Measurements from ENCODE around the gene SEMA4F.
A peak's percentile ranks its signal among the peaks of the same experiment; 100 is the strongest.

The SEMA4F gene

GRCh38 chr2:74670263-74670662, 16.2 kb downstream of the SEMA4F start:
- DNase-seq = no peak

- DNase-seq = no peak
Observed at GRCh38 chr2:74671479-74671878, 17.4 kb downstream of the SEMA4F start.

DNA sequence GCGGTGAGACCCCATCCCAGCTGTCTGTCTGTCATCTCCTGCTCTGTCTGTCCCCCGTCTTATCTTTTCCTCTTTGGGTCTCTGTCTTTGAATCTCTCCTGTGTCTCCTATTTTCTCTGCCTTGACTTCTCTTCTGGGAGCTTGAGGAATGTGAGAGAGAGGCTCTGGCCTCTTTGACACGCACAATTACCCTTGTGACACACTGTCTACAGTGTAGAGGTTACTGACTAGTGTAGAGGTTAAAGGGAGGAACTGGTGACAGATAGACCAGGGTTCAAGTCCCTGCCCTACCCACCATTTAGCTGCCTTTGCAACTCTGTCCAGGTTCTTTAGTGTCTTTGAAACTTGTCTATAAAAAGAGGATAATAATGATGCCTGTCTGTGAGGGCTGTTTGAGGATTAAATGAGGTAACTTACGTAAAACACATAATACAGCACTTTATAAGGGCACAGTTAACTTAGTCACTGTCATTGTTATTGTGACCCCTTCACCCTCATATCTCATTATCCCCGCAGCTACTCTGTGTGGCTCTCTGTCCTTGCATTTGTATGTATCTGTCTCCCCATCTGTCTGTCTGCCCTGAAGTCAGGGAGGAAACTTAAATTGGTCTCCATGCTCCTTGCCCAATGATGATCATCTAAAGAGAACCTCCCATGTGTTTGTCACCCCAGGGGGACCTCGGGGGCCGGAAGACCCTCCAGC, 19.9 kb downstream of the SEMA4F start:
- DNase-seq = no peak

DNA sequence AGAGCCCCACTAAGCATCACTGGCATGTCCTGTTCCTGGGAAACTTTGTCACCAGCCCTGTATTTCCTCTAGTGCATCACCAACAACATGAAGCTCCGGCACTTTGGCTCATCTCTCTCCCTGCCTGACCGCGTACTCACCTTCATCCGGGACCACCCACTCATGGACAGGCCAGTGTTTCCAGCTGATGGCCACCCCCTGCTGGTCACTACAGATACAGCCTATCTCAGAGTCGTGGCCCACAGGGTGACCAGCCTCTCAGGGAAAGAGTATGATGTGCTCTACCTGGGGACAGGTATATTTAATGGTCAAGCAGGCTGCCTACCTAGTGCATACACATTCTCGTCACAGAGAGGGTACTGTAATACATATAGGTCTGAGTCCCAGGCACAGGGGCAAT, 21.0 kb downstream of the SEMA4F start:
- no peak for DNase-seq

DNA sequence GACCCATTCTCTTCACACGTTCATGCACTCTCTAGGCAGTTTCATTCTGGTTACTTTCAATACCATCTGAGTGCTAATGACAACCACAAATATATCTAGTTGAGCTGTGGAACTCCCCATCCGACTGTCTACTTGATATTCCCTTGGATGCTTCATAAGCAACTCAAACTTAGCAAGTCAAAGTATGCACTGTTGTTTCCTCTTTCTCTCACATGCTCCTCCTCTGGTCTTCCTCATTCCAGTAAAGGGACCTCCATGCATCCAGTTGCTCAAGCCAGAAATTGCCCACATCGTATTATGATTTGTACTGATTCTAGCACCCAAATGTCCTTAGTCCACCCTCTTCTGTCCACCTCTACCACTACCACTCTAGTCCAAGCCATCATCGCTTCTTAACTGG, 22.3 kb downstream of the SEMA4F start:
- no peak for DNase-seq

GRCh38 chr2:74679615-74680014, 25.6 kb downstream of the SEMA4F start:
- no peak for DNase-seq

GRCh38 chr2:74682501-74682900, 28.5 kb downstream of the SEMA4F start:
- no peak for DNase-seq

- no peak for DNase-seq
Observed at GRCh38 chr2:74685408-74685807, 31.4 kb downstream of the SEMA4F start.

GRCh38 chr2:74688881-74689280, 34.8 kb downstream of the SEMA4F start:
- DNase-seq = no peak

DNA sequence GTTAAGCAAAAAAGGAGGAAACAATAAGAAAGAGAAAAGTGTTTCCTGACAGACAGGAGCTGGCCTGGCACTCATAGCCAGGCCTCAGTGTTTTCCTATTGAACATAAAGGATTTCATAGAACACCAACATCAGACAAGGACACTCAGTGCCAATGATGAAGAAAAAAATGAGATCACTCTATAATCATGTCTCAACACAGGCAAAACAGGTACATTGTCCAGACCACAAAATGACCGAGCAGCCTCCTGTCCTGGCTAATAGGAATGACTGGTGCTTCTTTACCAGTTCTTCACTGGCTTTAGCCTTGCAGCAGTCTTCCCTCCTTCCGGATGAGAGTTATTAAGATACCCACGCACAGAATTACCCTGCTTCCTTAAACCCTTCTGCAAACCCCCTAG, 35.6 kb downstream of the SEMA4F start:
- DNase-seq = no peak

DNA sequence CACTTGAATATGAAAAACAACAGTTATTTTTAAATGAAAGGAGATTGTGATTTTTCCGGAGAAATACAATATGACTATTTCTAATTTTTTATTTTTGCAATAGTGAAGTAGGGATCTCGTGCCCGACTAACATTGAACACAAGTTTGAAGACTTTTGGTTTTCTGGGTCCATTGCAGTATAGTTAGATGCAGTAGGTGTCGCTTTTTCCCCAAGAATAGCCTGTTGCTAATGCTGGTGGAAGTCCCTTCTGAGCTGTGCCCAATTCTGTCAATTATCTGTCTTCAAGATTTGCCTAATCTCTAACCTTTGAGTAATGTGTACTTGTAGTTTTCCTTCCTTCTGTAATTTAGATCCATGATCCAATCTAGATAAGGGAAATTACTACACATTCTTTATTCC, 36.5 kb downstream of the SEMA4F start:
- DNase-seq = peak; percentile 52

DNA sequence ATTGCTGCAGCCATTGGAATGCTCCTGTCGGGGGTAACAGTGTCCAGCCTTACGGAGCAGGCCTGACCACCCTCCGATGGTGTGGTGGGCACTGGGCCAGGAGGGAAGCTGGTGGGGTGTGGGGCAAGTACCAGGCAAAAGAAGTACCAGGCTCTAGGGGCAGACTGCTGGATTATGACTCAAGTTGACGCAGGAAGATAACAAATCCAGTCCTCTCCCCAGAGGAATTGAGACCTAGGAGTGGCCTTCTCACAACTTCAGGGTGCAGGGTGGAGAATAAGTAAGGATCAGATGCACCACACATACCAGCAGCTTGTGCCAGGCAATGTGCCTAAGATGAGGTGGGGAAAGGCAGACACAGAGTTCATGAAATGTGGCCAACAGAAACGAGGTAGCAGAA, 37.9 kb downstream of the SEMA4F start:
- no peak for DNase-seq

- no peak for DNase-seq
Observed at GRCh38 chr2:74693213-74693612, 39.2 kb downstream of the SEMA4F start.

DNA sequence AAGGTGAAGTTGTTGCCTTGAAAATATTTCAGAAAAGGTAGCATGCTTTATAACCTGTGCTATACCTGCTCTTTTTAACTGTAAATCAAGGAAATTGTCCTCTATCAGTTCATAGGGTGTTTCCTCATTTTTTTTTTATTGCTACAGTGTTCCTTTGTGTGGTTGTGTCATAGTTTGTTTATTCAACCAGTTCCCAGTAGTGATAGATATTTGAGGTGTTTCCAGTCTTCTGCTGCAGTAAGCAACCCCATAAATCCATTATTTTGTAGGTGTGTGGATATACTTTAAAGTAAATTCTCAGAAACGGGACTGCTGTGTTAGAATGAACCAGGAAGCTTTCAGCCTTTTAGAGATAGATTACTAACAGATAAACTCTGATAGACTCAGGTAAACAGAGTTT, 39.6 kb downstream of the SEMA4F start:
- no peak for DNase-seq

DNA sequence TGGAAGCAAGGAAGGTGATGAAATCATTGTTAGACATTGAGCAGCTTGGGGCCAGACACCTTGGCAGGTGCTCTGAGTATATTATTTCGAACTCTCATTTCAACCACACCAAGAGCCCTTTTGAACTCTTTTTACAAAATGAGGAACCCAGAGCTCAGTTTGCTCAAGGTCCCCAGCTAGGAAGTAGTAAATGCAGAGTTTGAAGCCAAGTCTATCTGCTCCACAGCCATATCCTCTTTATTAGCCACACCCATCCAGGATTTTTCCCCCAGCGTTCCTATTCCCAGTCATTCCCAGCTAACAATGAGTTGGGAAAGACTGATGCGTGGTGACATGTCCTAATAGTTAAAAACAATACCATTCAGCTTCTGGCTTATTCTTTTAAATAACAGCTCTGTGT, 40.2 kb downstream of the SEMA4F start:
- no peak for DNase-seq

DNA sequence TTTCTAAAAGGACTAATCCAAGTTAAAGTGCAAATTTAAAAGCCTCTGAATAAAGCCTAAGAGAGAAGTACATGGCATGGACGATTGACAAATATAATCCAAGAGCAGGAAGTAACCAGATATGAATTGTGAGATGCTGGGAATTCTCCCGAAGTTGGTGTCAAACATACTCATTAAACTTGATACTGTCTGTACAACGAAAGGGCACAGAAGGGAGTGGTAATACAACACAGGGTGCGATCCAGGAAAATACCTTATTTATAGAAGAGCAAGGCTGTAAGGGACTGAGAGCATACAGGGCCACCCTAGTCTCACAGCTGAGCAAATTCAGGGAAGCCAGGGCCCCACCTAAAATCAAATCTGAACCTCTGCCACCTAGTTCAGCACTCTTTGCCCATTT, 41.6 kb downstream of the SEMA4F start:
- DNase-seq = no peak

GRCh38 chr2:74696829-74697228, 42.8 kb downstream of the SEMA4F start:
- no peak for DNase-seq

DNA sequence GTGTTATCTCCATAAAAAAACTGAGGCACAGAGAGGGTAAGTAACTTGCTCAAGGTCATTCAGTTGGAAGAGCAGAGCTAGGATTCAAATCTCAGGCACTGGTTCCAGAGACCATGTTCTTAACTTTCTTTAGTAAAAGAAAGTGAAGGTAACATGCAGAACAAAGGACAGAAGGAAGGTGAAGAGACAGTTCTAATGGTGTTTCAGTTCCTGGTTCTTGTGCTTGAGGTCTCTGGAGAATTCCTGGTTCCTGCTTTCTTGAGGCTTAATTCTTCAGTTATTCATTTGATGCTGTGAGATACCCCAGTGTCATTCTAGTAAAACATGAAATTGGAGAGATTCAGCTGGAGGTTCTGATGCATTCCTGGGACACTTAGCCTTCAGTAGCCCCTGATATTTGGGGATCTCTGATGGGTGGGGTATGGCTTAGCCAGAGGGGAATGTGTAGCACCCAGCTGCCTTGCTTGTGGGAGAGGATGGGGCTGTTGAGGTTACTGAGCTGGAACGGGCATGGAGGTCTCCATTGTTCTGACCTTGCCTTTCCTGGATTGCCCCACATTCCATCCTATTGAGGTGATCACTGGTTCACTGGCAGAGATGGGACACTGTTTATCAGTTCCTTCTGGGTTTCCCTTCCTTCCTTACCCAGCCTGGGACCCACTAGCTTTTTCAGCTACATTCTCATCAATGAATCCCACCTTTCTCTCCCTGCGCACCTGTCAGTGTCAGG, 46.8 kb downstream of the SEMA4F start:
- DNase-seq = no peak

DNA sequence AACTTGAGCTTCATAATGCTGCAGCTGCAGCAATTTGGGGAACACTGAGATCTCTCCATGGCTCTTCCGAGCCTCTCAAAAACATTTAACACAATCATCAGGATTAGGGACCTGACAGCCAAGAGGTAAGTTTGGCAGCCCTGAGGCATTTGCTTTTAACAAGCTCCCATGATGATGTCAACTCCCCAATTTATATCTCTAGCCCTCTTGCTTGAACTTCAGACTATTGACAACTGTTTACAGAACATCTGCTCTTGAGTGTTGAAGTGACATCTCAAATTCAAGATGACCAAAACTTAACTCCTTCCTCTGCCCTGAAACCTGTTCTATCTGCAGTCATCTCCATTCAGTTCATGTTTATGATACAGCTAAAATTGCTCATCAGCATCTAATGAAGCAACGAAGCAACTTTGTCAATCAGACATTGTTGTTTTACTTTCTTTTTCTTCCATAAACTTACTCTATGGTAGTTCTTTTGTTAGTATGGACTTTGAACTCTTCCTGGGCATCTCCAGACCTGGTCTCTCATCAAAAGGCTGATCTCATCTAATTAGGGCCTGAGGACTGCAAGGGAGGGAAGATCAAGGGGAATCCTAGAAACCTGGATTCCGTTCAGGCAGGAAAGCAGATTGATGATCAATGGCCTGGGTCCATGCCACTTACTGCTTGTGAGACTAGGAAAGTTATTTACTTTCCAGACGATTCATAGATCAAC, 48.1 kb downstream of the SEMA4F start:
- no peak for DNase-seq

DNA sequence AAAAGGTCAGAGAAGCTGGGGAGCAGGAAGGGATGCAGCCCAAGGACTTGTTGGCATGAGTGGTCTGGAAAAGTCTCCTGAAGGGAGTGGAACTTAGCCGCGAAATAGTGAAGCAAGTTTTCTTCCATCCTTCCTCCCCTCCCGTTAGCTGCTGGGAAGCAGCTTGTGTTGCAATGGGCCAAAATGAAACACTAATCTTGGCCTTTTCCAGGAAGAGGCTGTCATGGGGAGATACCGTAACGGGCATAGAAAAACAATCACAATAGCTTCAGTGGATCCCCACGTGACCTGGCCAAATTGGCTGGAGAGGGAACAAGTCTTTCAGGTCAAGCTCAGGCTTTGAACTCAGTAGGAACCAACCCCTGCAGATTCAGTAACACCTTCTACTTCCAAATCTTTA, 49.3 kb downstream of the SEMA4F start:
- DNase-seq = no peak

DNA sequence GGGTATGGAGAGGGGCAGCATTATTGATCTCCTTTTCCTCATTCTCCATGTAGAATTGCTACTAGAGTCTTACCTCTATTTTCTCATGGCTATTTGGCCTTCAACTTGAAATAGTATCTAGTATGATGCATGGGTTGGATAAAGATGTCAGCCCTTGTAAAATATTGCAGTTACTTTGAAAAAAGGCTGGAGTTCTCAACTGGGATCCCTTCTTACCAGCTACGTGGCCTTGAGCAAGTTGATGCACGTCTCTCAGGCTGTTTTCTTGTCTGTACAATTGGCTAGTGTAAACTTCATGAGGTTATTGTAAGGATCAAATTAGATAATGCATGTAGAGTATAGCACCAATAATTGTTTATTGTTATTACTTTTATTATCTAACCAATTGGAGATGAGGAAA, 50.2 kb downstream of the SEMA4F start:
- no peak for DNase-seq

- DNase-seq = no peak
Observed at GRCh38 chr2:74706741-74707140, 52.7 kb downstream of the SEMA4F start.

GRCh38 chr2:74707837-74708236, 53.8 kb downstream of the SEMA4F start:
- no peak for DNase-seq

- no peak for DNase-seq
Observed at GRCh38 chr2:74708296-74708695, 54.2 kb downstream of the SEMA4F start.
